Trophoblast cell (in vitro differentiated cells and primary cell): ENCODE data around the gene ZNF862.
A peak's percentile ranks its signal among the peaks of the same experiment; 100 is the strongest.

Experiments used
- DNase-seq, 2 donors: peaks; one replicate each; pipeline ENCODE4 v3.0.0-alpha.2; 2016
- H2AFZ ChIP-seq: 2 replicates; pipeline ENCODE4 v1.6.1; 2013; ENCODE audit warnings: low read length, moderate library complexity, mild to moderate bottlenecking; ENCODE audit not compliant: insufficient read depth, poor library complexity
- H2AK5ac ChIP-seq: 2 replicates; pipeline ENCODE4 v1.6.1; 2013; ENCODE audit warnings: mild to moderate bottlenecking, low read length
- H2BK120ac ChIP-seq: 2 replicates; pipeline ENCODE4 v1.6.1; 2013; ENCODE audit warnings: low read length, mild to moderate bottlenecking, moderate library complexity; ENCODE audit not compliant: insufficient read depth, poor library complexity
- H2BK12ac ChIP-seq: 2 replicates; pipeline ENCODE4 v1.6.1; 2013; ENCODE audit warnings: mild to moderate bottlenecking, low read length, moderate library complexity
- H2BK5ac ChIP-seq: 2 replicates; pipeline ENCODE4 v1.6.1; 2013; ENCODE audit warnings: low read length, low read depth, moderate library complexity, mild to moderate bottlenecking; ENCODE audit not compliant: poor library complexity
- H3K14ac ChIP-seq: 2 replicates; pipeline ENCODE4 v1.6.1; 2013; ENCODE audit warnings: mild to moderate bottlenecking, low read length
- H3K18ac ChIP-seq: 2 replicates; pipeline ENCODE4 v1.6.1; 2013; ENCODE audit warnings: mild to moderate bottlenecking, low read length
- H3K23ac ChIP-seq: 2 replicates; pipeline ENCODE4 v1.6.1; 2013; ENCODE audit warnings: low read length
- H3K27ac ChIP-seq: 2 replicates; pipeline ENCODE4 v1.5.1; 2013; ENCODE audit warnings: low read depth, mild to moderate bottlenecking, inconsistent platforms, low read length, moderate library complexity
- H3K27me3 ChIP-seq: 2 replicates; pipeline ENCODE4 v1.6.1; 2013; ENCODE audit warnings: inconsistent platforms, mild to moderate bottlenecking, low read length, moderate library complexity; ENCODE audit not compliant: insufficient read depth
- H3K36me3 ChIP-seq, 2 experiments: 1 replicate in 1 of 2; 2 replicates in 1 of 2; pipeline ENCODE4 v1.6.1; 2013; ENCODE audit warnings: low read length in 2 of 2, mild to moderate bottlenecking in 2 of 2, moderate library complexity in 1 of 2; ENCODE audit not compliant: insufficient read depth in 2 of 2, control insufficient read depth in 1 of 2
- H3K4ac ChIP-seq: 2 replicates; pipeline ENCODE4 v1.6.1; 2013; ENCODE audit warnings: low read depth, mild to moderate bottlenecking, low read length, moderate library complexity
- H3K4me1 ChIP-seq, 2 experiments: 1 replicate in 1 of 2; 2 replicates in 1 of 2; pipeline ENCODE4 v1.6.1; 2013; ENCODE audit warnings: low read length in 2 of 2, mild to moderate bottlenecking in 2 of 2, moderate library complexity in 1 of 2; ENCODE audit not compliant: insufficient read depth in 2 of 2, control insufficient read depth in 1 of 2
- H3K4me2 ChIP-seq: 2 replicates; pipeline ENCODE4 v1.6.1; 2013; ENCODE audit warnings: inconsistent platforms, mild to moderate bottlenecking, low read length, moderate library complexity
- H3K4me3 ChIP-seq: 2 replicates; pipeline ENCODE4 v1.5.1; 2013; ENCODE audit warnings: mild to moderate bottlenecking, low read depth, low read length, inconsistent platforms
- H3K79me1 ChIP-seq: one replicate; pipeline ENCODE4 v1.6.1; 2013; ENCODE audit warnings: low read length
- H3K79me2 ChIP-seq: 2 replicates; pipeline ENCODE4 v1.6.1; 2013; ENCODE audit warnings: low read length, mild to moderate bottlenecking; ENCODE audit not compliant: control insufficient read depth, insufficient read depth, poor library complexity
- H3K9ac ChIP-seq: 2 replicates; pipeline ENCODE4 v1.6.1; 2013; ENCODE audit warnings: mild to moderate bottlenecking, low read length
- H3K9me3 ChIP-seq: 2 replicates; pipeline ENCODE4 v1.6.1; 2013; ENCODE audit warnings: low read depth, mild to moderate bottlenecking, control low read depth, inconsistent platforms, low read length; ENCODE audit not compliant: insufficient read depth
- H4K12ac ChIP-seq: 2 replicates; pipeline ENCODE4 v1.6.1; 2013; ENCODE audit warnings: low read depth, mild to moderate bottlenecking, low read length, moderate library complexity
- H4K8ac ChIP-seq: 2 replicates; pipeline ENCODE4 v1.6.1; 2013; ENCODE audit warnings: low read depth, mild to moderate bottlenecking, low read length, moderate library complexity
- H4K91ac ChIP-seq: one replicate; pipeline ENCODE4 v1.6.1; 2013; ENCODE audit warnings: low read depth, mild to moderate bottlenecking, low read length, moderate library complexity
- WGBS: extraction: QIAGEN DNeasy Blood & Tissue Kit; methylation state at CpG from one replicate; pipeline ENCODE4 v1.1.7; 2013; ENCODE audit warnings: missing lambda C conversion rate; ENCODE audit not compliant: insufficient read length, insufficient coverage; ENCODE audit errors: extremely low coverage; 5-methylcytosine and 5-hydroxymethylcytosine counted together

The ZNF862 gene

DNA sequence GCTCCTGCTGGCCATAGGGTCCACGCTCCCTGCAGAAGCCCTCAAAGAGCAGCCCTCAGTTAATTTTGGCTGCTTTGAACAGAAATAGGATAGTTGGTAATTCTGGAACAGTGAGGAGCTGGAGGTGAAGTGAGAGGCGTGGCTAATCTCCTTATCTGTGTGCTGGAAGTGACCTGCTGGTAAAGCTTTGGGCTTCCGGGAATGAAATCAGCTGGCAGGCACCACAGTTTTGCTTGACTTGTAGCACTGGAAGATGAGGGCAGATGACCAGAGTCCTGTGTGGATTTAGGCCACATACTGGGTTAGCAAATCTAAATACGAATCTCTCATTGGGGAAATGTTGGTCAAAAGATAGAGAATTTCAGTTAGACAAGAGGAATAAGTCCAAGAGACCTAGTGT, 45.8 kb downstream of the ZNF862 start:
- Histone ChIP-seq H2AK5ac (no peak overlapping the region), H3K9me3 (peaks cover under 1% of the 10 kb centered on the region)
- no CpG with 5 or more reads among the region's 4 CpGs for WGBS

DNA sequence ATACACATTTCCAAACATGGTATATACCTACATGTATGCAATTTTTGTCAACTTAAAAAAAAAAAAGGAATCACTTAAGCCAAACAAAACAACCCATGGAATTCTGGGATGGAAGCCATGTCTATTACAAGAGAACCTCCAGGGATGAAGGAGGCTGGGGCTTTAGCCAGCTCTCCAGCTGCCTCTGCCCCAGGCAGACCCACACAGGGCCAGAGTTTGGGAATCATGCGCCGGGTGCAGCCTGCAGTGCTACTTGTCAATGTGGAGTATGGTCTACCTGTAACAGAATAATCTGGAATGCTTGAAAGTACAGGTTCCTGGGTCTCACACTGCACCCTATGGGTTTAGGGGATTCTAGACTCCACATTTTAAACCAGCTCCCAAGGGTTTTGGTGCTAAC, 46.4 kb downstream of the ZNF862 start:
- no peaks in the 10 kb centered on the region for H3K9me3 ChIP-seq
- H3K18ac ChIP-seq, result no peak overlapping the region
- peaks cover 0 to 3% of the 10 kb centered on the region in 2 experiments for H3K4me1 ChIP-seq
- no peak overlapping the region for H3K9ac ChIP-seq
- no peak overlapping the region for H3K14ac ChIP-seq
- no peak overlapping the region for H3K23ac ChIP-seq
- no peaks in the 10 kb centered on the region for H3K79me1 ChIP-seq
- H4K91ac ChIP-seq, result no peak overlapping the region
- no peaks in the 10 kb centered on the region for H3K79me2 ChIP-seq
- no peak overlapping the region for H3K4me3 ChIP-seq
- no peak overlapping the region for H2BK12ac ChIP-seq
- H3K4ac ChIP-seq, result no peak overlapping the region
- H3K27ac ChIP-seq, result no peak overlapping the region
- H2AFZ ChIP-seq, result no peak overlapping the region
- H2AK5ac ChIP-seq, result no peak overlapping the region
- no peaks in the 10 kb centered on the region for H3K36me3 ChIP-seq
- no peak overlapping the region for H4K12ac ChIP-seq
- no peak overlapping the region for H4K8ac ChIP-seq
- H3K27me3 ChIP-seq, result no peaks in the 10 kb centered on the region
- H2BK5ac ChIP-seq, result no peak overlapping the region
- no peak overlapping the region for H2BK120ac ChIP-seq
- H3K4me2 ChIP-seq, result no peak overlapping the region
- no peak for DNase-seq
- no CpG with 5 or more reads among the region's 2 CpGs for WGBS

More for the DNA sequence above, 45.8 kb downstream of the ZNF862 start:
- Histone ChIP-seq H3K23ac (no peak overlapping the region), H3K79me1 (no peaks in the 10 kb centered on the region), H2BK5ac (no peak overlapping the region), H3K79me2 (no peaks in the 10 kb centered on the region), H3K18ac (no peak overlapping the region), H3K9ac (no peak overlapping the region), H4K91ac (no peak overlapping the region), H4K8ac (no peak overlapping the region), H4K12ac (no peak overlapping the region), H3K4me2 (no peak overlapping the region), H3K4me1 (peaks cover 0 to 3% of the 10 kb centered on the region in 2 experiments), H2BK12ac (no peak overlapping the region), H3K27me3 (no peaks in the 10 kb centered on the region), H3K4ac (no peak overlapping the region), H3K36me3 (no peaks in the 10 kb centered on the region), H2AFZ (no peak overlapping the region), H2BK120ac (no peak overlapping the region), H3K14ac (no peak overlapping the region), H3K4me3 (no peak overlapping the region), H3K27ac (no peak overlapping the region)
- peak; percentile 23 to 42 for DNase-seq

DNA sequence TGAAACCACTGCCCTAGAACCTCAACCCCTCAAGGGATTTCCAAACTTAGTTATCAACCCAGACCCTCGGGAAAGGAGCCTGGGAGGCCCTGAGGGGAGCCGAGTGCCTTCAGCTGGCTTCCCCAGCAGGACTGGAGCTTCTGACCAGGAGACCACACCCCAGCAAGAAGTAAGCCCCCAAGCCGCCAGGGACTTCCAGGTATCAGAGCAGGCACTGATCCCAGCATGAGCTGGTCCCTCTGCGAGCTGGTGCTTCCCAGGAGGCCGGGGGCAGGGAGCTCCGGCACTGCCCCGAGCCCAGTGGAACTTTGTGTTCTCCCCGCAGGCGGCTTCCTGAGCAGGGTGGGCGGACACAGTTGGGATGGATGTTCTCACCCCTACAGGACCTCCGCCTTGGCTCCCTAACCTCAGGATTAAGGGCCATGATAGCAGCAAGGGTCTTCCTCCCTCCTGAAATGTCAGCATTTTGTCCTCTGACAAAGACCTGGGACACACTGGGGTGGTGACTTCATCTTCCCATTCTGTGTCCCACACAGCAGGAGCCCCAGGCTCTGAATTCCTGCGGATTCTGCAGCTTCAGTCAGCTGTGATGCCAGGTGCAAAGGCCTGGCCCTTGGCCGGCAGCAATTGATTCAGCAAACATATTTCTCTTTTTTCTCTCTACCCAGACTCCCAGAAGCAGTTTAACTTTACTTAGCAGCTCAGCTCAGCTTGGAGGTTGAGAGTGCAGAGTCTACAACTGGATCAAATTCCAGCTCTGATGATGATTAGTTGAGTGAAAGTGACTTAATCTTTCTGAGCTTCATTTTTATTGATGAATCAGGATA, 47.2 kb downstream of the ZNF862 start:
- no peak overlapping the region for H4K8ac ChIP-seq
- H2AK5ac ChIP-seq, result no peak overlapping the region
- no peak overlapping the region for H4K91ac ChIP-seq
- no peaks in the 10 kb centered on the region for H3K79me2 ChIP-seq
- H3K27ac ChIP-seq, result no peak overlapping the region
- H3K4me1 ChIP-seq, result peaks cover 0 to 3% of the 10 kb centered on the region in 2 experiments
- no peaks in the 10 kb centered on the region for H3K9me3 ChIP-seq
- no peak overlapping the region for H3K4me2 ChIP-seq
- no peak overlapping the region for H3K4ac ChIP-seq
- no peak overlapping the region for H2BK120ac ChIP-seq
- no peak overlapping the region for H3K9ac ChIP-seq
- H3K14ac ChIP-seq, result no peak overlapping the region
- H3K36me3 ChIP-seq, result no peaks in the 10 kb centered on the region
- no peak overlapping the region for H2BK5ac ChIP-seq
- H2BK12ac ChIP-seq, result no peak overlapping the region
- no CpG with 5 or more reads among the region's 13 CpGs for WGBS
- no peak overlapping the region for H3K23ac ChIP-seq
- no peak overlapping the region for H4K12ac ChIP-seq
- H2AFZ ChIP-seq, result no peak overlapping the region
- H3K79me1 ChIP-seq, result no peaks in the 10 kb centered on the region
- no peak overlapping the region for H3K18ac ChIP-seq
- no peaks in the 10 kb centered on the region for H3K27me3 ChIP-seq
- peak; percentile 28 to 32 for DNase-seq
- no peak overlapping the region for H3K4me3 ChIP-seq

DNA sequence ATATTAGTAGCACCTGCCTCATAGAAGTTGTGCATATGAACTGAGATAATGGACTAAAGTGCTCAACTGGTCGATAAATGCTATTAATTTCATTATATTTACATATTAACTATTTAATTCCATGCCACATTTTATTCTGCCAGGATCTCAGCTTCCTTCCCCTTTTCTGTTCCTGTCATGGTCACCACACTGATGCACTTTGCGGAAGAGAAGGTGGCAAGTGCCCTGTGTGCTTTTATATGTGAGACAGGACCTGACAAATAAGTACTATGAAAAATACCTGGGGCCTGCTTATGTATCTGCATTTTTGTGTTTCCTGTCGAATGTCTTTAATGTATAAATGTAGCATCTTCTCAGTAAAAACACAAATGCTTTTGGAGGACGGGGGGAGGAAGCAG, 47.8 kb downstream of the ZNF862 start:
- Histone ChIP-seq H4K8ac (no peak overlapping the region), H3K27ac (no peak overlapping the region), H4K91ac (no peak overlapping the region), H2BK120ac (no peak overlapping the region), H3K79me2 (no peaks in the 10 kb centered on the region), H2AK5ac (no peak overlapping the region), H3K4ac (no peak overlapping the region), H3K36me3 (no peaks in the 10 kb centered on the region), H4K12ac (no peak overlapping the region), H3K23ac (no peak overlapping the region), H3K4me1 (peaks cover 0 to 3% of the 10 kb centered on the region in 2 experiments), H3K9me3 (no peaks in the 10 kb centered on the region), H3K18ac (no peak overlapping the region), H3K9ac (no peak overlapping the region), H3K4me2 (no peak overlapping the region), H2BK12ac (no peak overlapping the region), H3K4me3 (no peak overlapping the region), H3K27me3 (no peaks in the 10 kb centered on the region), H2BK5ac (no peak overlapping the region), H3K14ac (no peak overlapping the region), H2AFZ (no peak overlapping the region), H3K79me1 (no peaks in the 10 kb centered on the region)
- DNase-seq, result no peak
- no CpG with 5 or more reads among the region's 4 CpGs for WGBS
